KOPT-K1 (cell line): Measurements from ENCODE around the gene ABITRAM.
"Not testable (repeated sequence)": the region's sequence is repeated elsewhere in the genome, so short reads cannot be mapped to it uniquely, and the experiment has no call there.

Source experiments
- H3K27ac ChIP-seq: fragments of 200-600 bp; sonication (generic); 2 replicates; pipeline ENCODE4 v1.5.1; 2016; ENCODE audit warnings: antibody characterized with exemption, mild to moderate bottlenecking, low read depth, low read length; ENCODE audit not compliant: poor library complexity, severe bottlenecking
- H3K36me3 ChIP-seq: fragments of 200-600 bp; sonication (generic); 2 replicates; pipeline ENCODE4 v1.5.1; 2017; ENCODE audit warnings: antibody characterized with exemption, mild to moderate bottlenecking, low read length, moderate library complexity; ENCODE audit not compliant: insufficient read depth
- H3K9me3 ChIP-seq: fragments of 200-600 bp; sonication (generic); 2 replicates; pipeline ENCODE4 v1.5.1; 2017; ENCODE audit warnings: antibody characterized with exemption, low read length, mild to moderate bottlenecking; ENCODE audit not compliant: insufficient read depth, poor library complexity, severe bottlenecking

The ABITRAM gene

GRCh38 chr9:108910914-108911313 lies 23.3 kb upstream of the ABITRAM start:
- H3K9me3 ChIP-seq: no peaks in the 10 kb centered on the region
- H3K27ac ChIP-seq: no peak overlapping the region
- peaks cover 80% of the 10 kb centered on the region for H3K36me3 ChIP-seq

GRCh38 chr9:108911820-108912219 lies 22.4 kb upstream of the ABITRAM start:
- H3K27ac ChIP-seq: peak overlapping the region; percentile 40
- H3K9me3 ChIP-seq: no peaks in the 10 kb centered on the region
- H3K36me3 ChIP-seq: peaks cover 75% of the 10 kb centered on the region

GRCh38 chr9:108913391-108913790 lies 20.8 kb upstream of the ABITRAM start:
- H3K9me3 ChIP-seq: no peaks in the 10 kb centered on the region
- peaks cover 75% of the 10 kb centered on the region for H3K36me3 ChIP-seq
- no peak overlapping the region for H3K27ac ChIP-seq

- Histone ChIP-seq H3K9me3 (no peaks in the 10 kb centered on the region), H3K27ac (no peak overlapping the region), H3K36me3 (peaks cover 86% of the 10 kb centered on the region)
These were observed 14.7 kb upstream of the ABITRAM start for GRCh38 chr9:108919517-108919916.

GRCh38 chr9:108920401-108920800 lies 13.8 kb upstream of the ABITRAM start:
- H3K27ac ChIP-seq, H3K9me3 ChIP-seq: not testable (repeated sequence)
- peaks cover 88% of the 10 kb centered on the region for H3K36me3 ChIP-seq

GRCh38 chr9:108921200-108921599 lies 13.0 kb upstream of the ABITRAM start:
- H3K9me3 ChIP-seq: no peaks in the 10 kb centered on the region
- peaks cover 88% of the 10 kb centered on the region for H3K36me3 ChIP-seq

GRCh38 chr9:108924466-108924865 lies 9.7 kb upstream of the ABITRAM start:
- Histone ChIP-seq H3K36me3 (peaks cover 96% of the 10 kb centered on the region), H3K9me3 (no peaks in the 10 kb centered on the region), H3K27ac (no peak overlapping the region)

More at GRCh38 chr9:108921200-108921599, 13.0 kb upstream of the ABITRAM start:
- H3K27ac ChIP-seq: no peak overlapping the region

- Histone ChIP-seq H3K9me3 (no peaks in the 10 kb centered on the region), H3K36me3 (peaks cover 63% of the 10 kb centered on the region), H3K27ac (no peak overlapping the region)
These were observed 5.8 kb upstream of the ABITRAM start for GRCh38 chr9:108928386-108928785.

- peak overlapping the region; percentile 79 for H3K27ac ChIP-seq
- H3K36me3 ChIP-seq: peaks cover 21% of the 10 kb centered on the region
These were observed 926 bp upstream of the ABITRAM start for GRCh38 chr9:108933231-108933717.

GRCh38 chr9:108933718-108934322 lies 380 bp upstream of the ABITRAM start, which contains the start of gene ELP1:
ELP1 (minus strand) TSS chr9:108934124; CDS start chr9:108931146, 2,978 bp downstream.
- Histone ChIP-seq H3K27ac (peak within 1 kb of the TSS; percentile 79), H3K9me3 (no peaks in the 10 kb centered on the region), H3K36me3 (peaks cover 19% of the 10 kb centered on the region)

More at GRCh38 chr9:108933231-108933717, 926 bp upstream of the ABITRAM start:
- H3K9me3 ChIP-seq: no peaks in the 10 kb centered on the region

GRCh38 chr9:108937561-108938305 lies 3.5 kb downstream of the ABITRAM start:
- H3K9me3 ChIP-seq: no peaks in the 10 kb centered on the region
- no peak overlapping the region for H3K27ac ChIP-seq
- peaks cover 32% of the 10 kb centered on the region for H3K36me3 ChIP-seq

- no peaks in the 10 kb centered on the region for H3K9me3 ChIP-seq
- H3K36me3 ChIP-seq: peaks cover 39% of the 10 kb centered on the region
- H3K27ac ChIP-seq: no peak overlapping the region
These were observed 5.8 kb downstream of the ABITRAM start for GRCh38 chr9:108939975-108940374.

- H3K27ac ChIP-seq: no peak overlapping the region
- H3K36me3 ChIP-seq: 0 out of 2 replicates have a peak, but pooled peaks cover 6% of the 10 kb centered on the region
- no peaks in the 10 kb centered on the region for H3K9me3 ChIP-seq
These were observed 16.0 kb downstream of the ABITRAM start for GRCh38 chr9:108950168-108950567.

GRCh38 chr9:108951578-108951977 lies 17.4 kb downstream of the ABITRAM start:
- no peaks in the 10 kb centered on the region for H3K9me3 ChIP-seq
- no peak overlapping the region for H3K27ac ChIP-seq
- H3K36me3 ChIP-seq: 0 out of 2 replicates have a peak, but pooled peaks cover 6% of the 10 kb centered on the region

- no peaks in the 10 kb centered on the region for H3K36me3 ChIP-seq
- no peaks in the 10 kb centered on the region for H3K9me3 ChIP-seq
- H3K27ac ChIP-seq: no peak overlapping the region
These were observed 19.9 kb downstream of the ABITRAM start for GRCh38 chr9:108953983-108954574.
